Testis (tissue), 3 donors: Measurements from ENCODE around the gene ZNF771. TPM values are rescaled to one million over a fixed set of nuclear protein-coding genes. Genes with fewer than 3 reads are reported as not detected.

Experiments used
- DNase-seq: peaks from one replicate; pipeline ENCODE4 v3.0.0-alpha.2; 2019
- H3K27ac ChIP-seq, 2 donors: fragments of 200-600 bp; sonication (generic); one replicate each; pipeline ENCODE4 v1.5.1; 2019
- H3K27me3 ChIP-seq: fragments of 200-600 bp; sonication (generic); one replicate; pipeline ENCODE4 v1.5.1; 2019
- H3K36me3 ChIP-seq: fragments of 200-600 bp; sonication (generic); one replicate; pipeline ENCODE4 v1.5.1; 2017; ENCODE audit warnings: low read depth; ENCODE audit errors: missing control alignments
- H3K4me1 ChIP-seq: fragments of 200-600 bp; sonication (generic); one replicate; pipeline ENCODE4 v1.5.1; 2019
- H3K4me3 ChIP-seq, 2 donors: fragments of 200-600 bp; sonication (generic); one replicate each; pipeline ENCODE4 v1.5.1; 2017 to 2019
- H3K9me3 ChIP-seq: fragments of 200-600 bp; sonication (generic); one replicate; pipeline ENCODE4 v1.5.1; 2017
- POLR2A ChIP-seq: fragments of 450-650 bp; IDR thresholded peaks from one replicate; pipeline ENCODE4 v1.6.1; 2017; ENCODE audit warnings: antibody characterized with exemption, mild to moderate bottlenecking, moderate library complexity
- WGBS, 2 donors: methylation state at CpG; one replicate each; pipeline ENCODE4 v1.1.5; 2018; 5-methylcytosine and 5-hydroxymethylcytosine counted together
- intact Hi-C: fragments of 100-400 bp; cut with DNase I; formaldehyde crosslinking; loops from one replicate; pipeline ENCODE4 v1.15.1; 2023; ENCODE audit warnings: low total_unique reads
- polyA plus RNA-seq: library from polyadenylated mRNA; stranded (reverse); fragments of 350-450 nt; fragmentation: Illumina TruSeq; extraction: RNeasy Lipid Tissue Mini Kit (QIAGEN cat#74804); gene quantifications from one replicate; pipeline ENCODE4 v1.2.3, GENCODE V29; 2014; ENCODE audit warnings: low read depth, low replicate concordance; ENCODE audit not compliant: insufficient read depth
- total RNA-seq, 2 donors: library from RNA; depleted of rRNA; stranded (reverse); fragments of >200 nt; gene quantifications; one replicate each; pipeline ENCODE4 v1.2.3, GENCODE V29; 2016
- TF ChIP-seq, protein P1 (sequence below), 3 experiments: fragments of 450-650 bp in 2 of 3; fragments of 200-600 bp in 1 of 3; sonication (generic) in 1 of 3; IDR thresholded peaks; one replicate each; pipeline ENCODE4 v1.5.1; 2016 to 2019; ENCODE audit warnings: antibody characterized with exemption in 3 of 3, mild to moderate bottlenecking in 2 of 3, moderate library complexity in 1 of 3

Gene ZNF771
- total and polyA plus RNA-seq, 3 donors from 2014 or later = 3.0 to 37.2 (median 35.6) TPM

DNA sequence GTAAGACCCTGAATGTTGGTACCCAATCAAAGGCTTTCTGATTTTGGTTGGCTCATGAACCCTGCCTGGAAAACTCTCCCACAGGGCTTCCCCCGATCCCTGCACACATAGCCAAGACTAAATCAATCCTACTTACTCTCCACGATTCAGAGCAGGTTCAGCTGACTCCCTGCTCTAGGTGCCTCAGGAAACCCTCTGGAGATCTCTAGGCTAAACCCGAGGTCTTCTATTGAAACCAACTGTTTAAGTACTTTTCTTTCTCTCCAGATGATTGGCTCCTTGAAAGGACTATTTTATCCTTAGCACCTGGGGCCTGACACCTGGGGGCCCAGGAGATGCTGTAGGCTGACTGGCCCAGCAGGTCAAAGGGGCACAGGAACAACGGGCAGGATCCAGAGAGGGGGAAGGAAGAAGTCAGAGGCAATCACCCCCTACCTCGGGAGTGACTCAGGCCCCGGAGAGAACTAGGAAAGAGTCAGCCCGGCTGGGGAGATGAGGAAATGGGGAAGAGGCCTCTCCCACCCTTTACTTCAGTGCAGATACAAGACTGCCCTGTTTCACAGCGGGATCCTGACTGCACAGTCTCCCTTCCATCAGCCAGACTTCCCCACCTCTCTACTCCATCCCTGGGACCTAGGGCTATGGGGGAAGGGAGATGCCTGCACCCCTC is 39.1 kb upstream of the ZNF771 start:
- no peaks in the 10 kb centered on the region for H3K36me3 ChIP-seq
- TF ChIP-seq, protein P1, sequence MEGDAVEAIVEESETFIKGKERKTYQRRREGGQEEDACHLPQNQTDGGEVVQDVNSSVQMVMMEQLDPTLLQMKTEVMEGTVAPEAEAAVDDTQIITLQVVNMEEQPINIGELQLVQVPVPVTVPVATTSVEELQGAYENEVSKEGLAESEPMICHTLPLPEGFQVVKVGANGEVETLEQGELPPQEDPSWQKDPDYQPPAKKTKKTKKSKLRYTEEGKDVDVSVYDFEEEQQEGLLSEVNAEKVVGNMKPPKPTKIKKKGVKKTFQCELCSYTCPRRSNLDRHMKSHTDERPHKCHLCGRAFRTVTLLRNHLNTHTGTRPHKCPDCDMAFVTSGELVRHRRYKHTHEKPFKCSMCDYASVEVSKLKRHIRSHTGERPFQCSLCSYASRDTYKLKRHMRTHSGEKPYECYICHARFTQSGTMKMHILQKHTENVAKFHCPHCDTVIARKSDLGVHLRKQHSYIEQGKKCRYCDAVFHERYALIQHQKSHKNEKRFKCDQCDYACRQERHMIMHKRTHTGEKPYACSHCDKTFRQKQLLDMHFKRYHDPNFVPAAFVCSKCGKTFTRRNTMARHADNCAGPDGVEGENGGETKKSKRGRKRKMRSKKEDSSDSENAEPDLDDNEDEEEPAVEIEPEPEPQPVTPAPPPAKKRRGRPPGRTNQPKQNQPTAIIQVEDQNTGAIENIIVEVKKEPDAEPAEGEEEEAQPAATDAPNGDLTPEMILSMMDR (IDR thresholded peaks at IDR 0.05) = no peak
- no peak for TF ChIP-seq POLR2A
- H3K27me3 ChIP-seq = no peaks in the 10 kb centered on the region
- WGBS, 2 donors = 2 to 3% methylated on average over 8 of the region's 8 CpGs
- peak overlapping the region; percentile 82 to 87 for H3K4me3 ChIP-seq
- H3K9me3 ChIP-seq = no peaks in the 10 kb centered on the region
- DNase-seq = no peak
- H3K27ac ChIP-seq = no peak overlapping the region
- intact Hi-C loops = no loop called here
- peaks cover 26% of the 10 kb centered on the region for H3K4me1 ChIP-seq

DNA sequence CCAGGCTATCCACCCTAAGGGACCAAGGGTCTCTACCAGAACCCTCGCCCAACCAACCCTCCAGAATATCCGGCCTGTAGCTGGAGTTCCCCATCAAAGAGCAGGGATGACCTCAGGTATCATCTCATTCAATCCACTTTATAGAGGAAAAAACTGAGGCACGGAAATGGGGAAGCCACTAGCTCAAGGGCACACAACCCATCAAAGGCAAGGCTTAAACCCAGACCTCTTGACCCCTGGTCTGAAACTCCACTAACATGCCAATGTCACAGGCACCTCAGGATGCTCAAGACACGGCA is 38.7 kb upstream of the ZNF771 start:
- H3K4me1 ChIP-seq = peaks cover 26% of the 10 kb centered on the region
- 6 to 13% methylated on average over 2 to 4 of the region's 4 CpGs for WGBS, 2 donors
- DNase-seq = no peak
- H3K27ac ChIP-seq = peak overlapping the region in 1 of 2 donors; percentile 90
- H3K9me3 ChIP-seq = no peaks in the 10 kb centered on the region
- peak overlapping the region; percentile 82 to 87 for H3K4me3 ChIP-seq
- no peaks in the 10 kb centered on the region for H3K36me3 ChIP-seq
- TF ChIP-seq POLR2A = no peak
- TF ChIP-seq, protein P1 (IDR thresholded peaks at IDR 0.05) = no peak
- H3K27me3 ChIP-seq = no peaks in the 10 kb centered on the region
- intact Hi-C loops = no loop called here

DNA sequence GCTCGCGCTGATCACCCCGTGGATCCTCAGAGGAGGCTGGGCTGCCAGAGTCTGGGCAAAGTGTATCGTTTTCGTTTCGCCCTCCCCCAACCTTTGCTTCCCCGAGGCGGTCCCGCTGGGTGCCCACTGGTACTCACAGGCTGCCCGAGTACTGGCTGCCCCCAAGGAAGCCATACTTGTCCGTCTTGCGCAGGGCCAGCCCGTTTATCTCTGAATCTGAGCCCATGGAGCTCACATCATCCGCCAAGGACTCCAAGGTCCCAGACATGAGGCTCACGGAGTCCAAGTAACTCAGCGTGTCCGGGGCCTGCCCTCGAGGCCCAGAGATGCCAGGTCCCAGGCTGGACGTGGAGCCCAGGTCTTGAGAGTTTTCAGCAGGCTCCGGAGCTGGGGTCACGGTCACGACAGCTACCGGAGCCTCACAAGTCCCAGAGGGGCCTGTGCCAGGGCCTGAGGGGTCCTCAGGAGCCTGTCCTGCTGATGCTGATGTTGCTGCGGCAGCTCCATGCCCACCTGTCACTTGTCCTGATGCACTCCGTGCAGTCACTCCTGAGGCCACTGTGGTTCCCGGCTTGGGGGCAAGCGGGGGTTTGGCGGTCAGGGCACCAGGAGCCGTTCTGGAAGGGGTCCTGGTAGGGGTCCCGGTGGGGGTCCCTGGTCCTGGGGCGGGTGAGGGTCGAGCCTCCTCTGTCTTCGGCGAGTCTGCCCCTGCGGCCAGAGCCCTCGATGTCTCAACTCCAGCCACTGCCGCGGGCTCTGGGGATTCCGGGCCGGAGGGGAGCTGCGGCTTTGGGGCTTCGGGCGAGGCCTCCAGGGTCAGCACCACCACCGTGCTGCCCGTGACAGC is 38.1 kb upstream of the ZNF771 start:
- Histone ChIP-seq H3K27ac (peak overlapping the region; percentile 57 to 90), H3K4me3 (peak overlapping the region; percentile 82 to 87), H3K36me3 (no peaks in the 10 kb centered on the region), H3K4me1 (peaks cover 26% of the 10 kb centered on the region), H3K27me3 (no peaks in the 10 kb centered on the region), H3K9me3 (no peaks in the 10 kb centered on the region)
- TF ChIP-seq, protein P1 (IDR thresholded peaks at IDR 0.05) = no peak
- no peak for TF ChIP-seq POLR2A
- 0% methylated on average over 1 to 40 of the region's 45 CpGs for WGBS, 2 donors
- DNase-seq = no peak
- intact Hi-C loops = no loop called here

DNA sequence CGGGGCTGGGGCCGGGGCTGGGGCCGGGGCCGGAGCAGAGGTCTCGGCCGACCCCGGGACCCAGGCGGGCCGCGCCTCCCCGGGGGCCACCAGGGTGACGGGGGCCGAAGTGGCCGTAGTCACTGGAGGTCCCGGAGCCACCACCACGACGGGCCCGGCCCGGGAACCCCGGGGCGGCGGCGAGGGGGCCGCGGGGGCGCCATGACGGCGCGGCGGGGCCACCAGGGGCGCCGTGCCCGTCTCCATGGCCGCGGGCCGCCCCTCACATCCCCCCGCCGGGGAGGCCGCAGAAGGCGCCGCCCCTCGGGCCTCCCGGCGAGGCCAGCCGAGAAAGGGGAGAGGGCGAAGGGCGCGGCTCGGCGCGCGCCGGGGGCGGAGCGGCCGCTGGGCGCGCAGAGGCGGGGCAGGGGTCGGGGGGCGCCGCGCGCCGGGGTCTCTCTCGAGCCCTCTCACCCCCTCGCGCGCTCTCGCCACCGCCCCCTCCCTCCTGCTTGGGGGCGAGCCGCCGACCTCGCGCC is 37.4 kb upstream of the ZNF771 start:
- no peaks in the 10 kb centered on the region for H3K36me3 ChIP-seq
- no peak for DNase-seq
- H3K27me3 ChIP-seq = no peaks in the 10 kb centered on the region
- no peaks in the 10 kb centered on the region for H3K9me3 ChIP-seq
- intact Hi-C loops = no loop called here
- peak overlapping the region; percentile 57 to 90 for H3K27ac ChIP-seq
- H3K4me3 ChIP-seq = peak overlapping the region; percentile 82 to 87
- TF ChIP-seq POLR2A = no peak
- TF ChIP-seq, protein P1 (IDR thresholded peaks at IDR 0.05) = peak in 1 of 3 experiments; percentile 6
- 1% methylated on average over 51 of the region's 76 CpGs; no CpG with 5 or more reads in 1 of the 2 donors for WGBS, 2 donors
- H3K4me1 ChIP-seq = peaks cover 26% of the 10 kb centered on the region
